Measurements from ENCODE around the gene SF3B2. TPM values are rescaled to one million over a fixed set of nuclear protein-coding genes. Genes with fewer than 3 reads are reported as not detected.
"Not testable (repeated sequence)": the region's sequence is repeated elsewhere in the genome, so short reads cannot be mapped to it uniquely, and the experiment has no call there.

The SF3B2 gene
- total RNA-seq, 4 donors from 2014 or later = 92.9 to 186 (median 124) TPM

DNA sequence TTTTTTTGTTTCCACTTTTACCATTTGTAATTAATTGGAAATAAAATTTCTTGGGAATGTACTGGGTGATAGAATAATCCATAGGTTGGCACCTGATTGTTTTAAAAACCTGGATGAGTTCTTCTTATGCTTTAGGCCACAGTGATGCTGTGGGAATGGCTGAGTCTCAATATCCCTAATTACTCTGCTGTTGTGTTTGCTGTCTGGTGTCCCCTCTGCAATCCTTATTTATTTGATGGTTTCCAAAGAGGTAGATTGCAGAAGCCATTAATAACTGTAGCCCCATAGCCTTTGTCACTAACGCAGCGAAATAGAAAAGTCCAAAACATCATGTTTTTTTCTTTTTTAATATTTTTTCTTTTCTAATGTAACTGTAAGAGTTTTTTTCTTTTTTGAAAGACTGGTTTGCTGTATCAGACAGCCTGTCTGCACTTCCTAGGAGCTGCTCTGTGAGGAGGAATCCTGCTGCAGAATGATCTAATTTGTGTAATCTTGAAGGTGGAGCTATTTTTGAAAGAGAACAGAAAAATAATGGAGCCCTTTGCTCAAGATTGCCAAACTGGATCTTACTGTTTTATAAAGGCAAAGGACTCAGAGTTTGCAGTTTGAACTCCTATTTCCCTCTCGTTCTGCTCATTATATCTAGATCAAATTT is 32.8 kb downstream of the SF3B2 start:
- Histone ChIP-seq H3K36me3 (no peaks in the 10 kb centered on the region), H3K9me3 (no peaks in the 10 kb centered on the region), H3K4me1 (peaks cover 0 to 19% of the 10 kb centered on the region in 2 donors), H3K27me3 (no peaks in the 10 kb centered on the region), H3K4me3 (no peak overlapping the region), H3K27ac (no peak overlapping the region)
- no peak for DNase-seq
- TF ChIP-seq, protein P1, sequence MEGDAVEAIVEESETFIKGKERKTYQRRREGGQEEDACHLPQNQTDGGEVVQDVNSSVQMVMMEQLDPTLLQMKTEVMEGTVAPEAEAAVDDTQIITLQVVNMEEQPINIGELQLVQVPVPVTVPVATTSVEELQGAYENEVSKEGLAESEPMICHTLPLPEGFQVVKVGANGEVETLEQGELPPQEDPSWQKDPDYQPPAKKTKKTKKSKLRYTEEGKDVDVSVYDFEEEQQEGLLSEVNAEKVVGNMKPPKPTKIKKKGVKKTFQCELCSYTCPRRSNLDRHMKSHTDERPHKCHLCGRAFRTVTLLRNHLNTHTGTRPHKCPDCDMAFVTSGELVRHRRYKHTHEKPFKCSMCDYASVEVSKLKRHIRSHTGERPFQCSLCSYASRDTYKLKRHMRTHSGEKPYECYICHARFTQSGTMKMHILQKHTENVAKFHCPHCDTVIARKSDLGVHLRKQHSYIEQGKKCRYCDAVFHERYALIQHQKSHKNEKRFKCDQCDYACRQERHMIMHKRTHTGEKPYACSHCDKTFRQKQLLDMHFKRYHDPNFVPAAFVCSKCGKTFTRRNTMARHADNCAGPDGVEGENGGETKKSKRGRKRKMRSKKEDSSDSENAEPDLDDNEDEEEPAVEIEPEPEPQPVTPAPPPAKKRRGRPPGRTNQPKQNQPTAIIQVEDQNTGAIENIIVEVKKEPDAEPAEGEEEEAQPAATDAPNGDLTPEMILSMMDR (IDR thresholded peaks at IDR 0.05 in 4 of 5, conservative IDR thresholded peaks at IDR 0.05 in 1 of 5) = no peak
- TF ChIP-seq POLR2A (IDR thresholded peaks at IDR 0.05) = no peak
- intact Hi-C loops (cut with DNase I; ENCODE audit: low total_unique reads) (no loop called here), in situ Hi-C loops (cut with MboI; ENCODE audit: low sequenced_read_pairs in 4 of 4) (no loop called here)
- ATAC-seq = no peak

DNA sequence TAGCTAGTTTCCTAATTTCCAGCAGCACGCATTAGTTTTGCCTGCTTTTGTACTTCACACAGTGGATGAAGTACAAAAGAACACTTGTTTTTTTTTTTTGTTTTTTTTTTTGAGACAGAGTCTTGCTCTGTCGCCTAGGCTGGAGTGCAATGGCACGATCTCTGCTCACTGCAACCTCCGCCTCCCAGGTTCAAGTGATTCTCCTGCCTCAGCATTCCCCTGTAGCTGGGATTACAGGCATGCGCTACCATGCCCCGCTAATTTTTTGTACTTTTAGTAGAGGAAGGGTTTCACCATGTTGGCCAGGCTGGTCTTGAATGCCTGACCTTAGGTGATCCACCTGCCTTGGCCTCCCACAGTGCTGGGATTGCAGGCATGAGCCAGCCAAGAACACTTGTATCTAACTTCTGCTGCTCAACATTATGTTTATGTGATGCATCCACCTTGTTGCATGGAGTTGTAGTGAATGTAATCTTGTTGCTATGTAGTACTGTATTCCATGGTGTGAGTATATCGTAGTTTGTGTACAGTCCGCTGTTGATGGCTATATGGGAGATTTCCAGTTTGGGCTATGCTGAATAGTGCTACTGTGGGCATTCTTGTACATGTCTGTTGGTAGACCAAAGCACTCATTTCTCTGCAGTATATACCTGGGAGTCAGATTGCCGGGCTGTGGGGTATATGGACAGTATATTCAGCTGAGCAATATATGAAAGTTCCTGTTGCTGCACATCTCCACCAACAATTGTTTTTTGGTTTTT is 35.2 kb downstream of the SF3B2 start:
- Histone ChIP-seq H3K9me3 (no peaks in the 10 kb centered on the region), H3K36me3 (no peaks in the 10 kb centered on the region), H3K4me1 (peaks cover 0 to 9% of the 10 kb centered on the region in 2 donors), H3K27me3 (no peaks in the 10 kb centered on the region), H3K4me3 (no peak overlapping the region), H3K27ac (no peak overlapping the region)
- intact Hi-C loops (cut with DNase I; ENCODE audit: low total_unique reads) = no loop called here
- no peak for TF ChIP-seq POLR2A (IDR thresholded peaks at IDR 0.05)
- TF ChIP-seq, protein P1 (IDR thresholded peaks at IDR 0.05 in 4 of 5, conservative IDR thresholded peaks at IDR 0.05 in 1 of 5) = no peak
- in situ Hi-C loops (cut with MboI; ENCODE audit: low sequenced_read_pairs in 4 of 4) = no loop called here
- ATAC-seq (no peak), DNase-seq (no peak)

GRCh38 chr11:66089067-66089466 is 36.9 kb downstream of the SF3B2 start:
- Histone ChIP-seq H3K9me3 (no peaks in the 10 kb centered on the region), H3K27me3 (no peaks in the 10 kb centered on the region), H3K27ac (no peak overlapping the region), H3K36me3 (no peaks in the 10 kb centered on the region), H3K4me3 (no peak overlapping the region), H3K4me1 (no peaks in the 10 kb centered on the region)
- in situ Hi-C loops (cut with MboI; ENCODE audit: low sequenced_read_pairs in 4 of 4) (no loop called here), intact Hi-C loops (cut with DNase I; ENCODE audit: low total_unique reads) (no loop called here)
- no peak for ATAC-seq
- TF ChIP-seq, protein P1 (IDR thresholded peaks at IDR 0.05 in 4 of 5, conservative IDR thresholded peaks at IDR 0.05 in 1 of 5) = no peak
- TF ChIP-seq POLR2A (IDR thresholded peaks at IDR 0.05) = no peak
- no peak for DNase-seq

DNA sequence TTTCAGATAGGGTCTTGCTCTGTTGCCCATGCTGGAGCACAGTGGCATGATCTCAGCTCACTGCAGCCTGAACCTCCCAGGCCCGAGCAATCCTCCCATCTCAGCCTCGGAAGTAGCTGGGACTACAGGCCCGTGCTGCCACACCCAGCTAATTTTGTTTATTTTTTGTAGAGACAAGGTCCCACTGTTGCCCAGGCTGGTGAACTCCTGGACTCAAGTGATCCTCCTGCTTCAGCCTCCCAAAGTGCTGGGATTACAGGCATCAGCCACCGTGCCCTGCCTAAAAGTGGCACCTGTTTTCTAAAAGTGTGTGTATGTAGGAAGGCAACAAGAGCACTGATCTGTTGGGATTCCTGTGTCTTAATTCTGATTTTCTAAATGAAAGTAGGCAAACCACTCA is 38.1 kb downstream of the SF3B2 start:
- no peak for TF ChIP-seq POLR2A (IDR thresholded peaks at IDR 0.05)
- TF ChIP-seq, protein P1 (IDR thresholded peaks at IDR 0.05 in 4 of 5, conservative IDR thresholded peaks at IDR 0.05 in 1 of 5) = no peak
- Histone ChIP-seq H3K27ac (no peak overlapping the region), H3K4me3 (no peak overlapping the region), H3K36me3 (no peaks in the 10 kb centered on the region), H3K4me1 (no peaks in the 10 kb centered on the region), H3K27me3 (no peaks in the 10 kb centered on the region), H3K9me3 (no peaks in the 10 kb centered on the region)
- ATAC-seq (no peak), DNase-seq (no peak)
- in situ Hi-C loops (cut with MboI; ENCODE audit: low sequenced_read_pairs in 4 of 4) (no loop called here), intact Hi-C loops (cut with DNase I; ENCODE audit: low total_unique reads) (no loop called here)

DNA sequence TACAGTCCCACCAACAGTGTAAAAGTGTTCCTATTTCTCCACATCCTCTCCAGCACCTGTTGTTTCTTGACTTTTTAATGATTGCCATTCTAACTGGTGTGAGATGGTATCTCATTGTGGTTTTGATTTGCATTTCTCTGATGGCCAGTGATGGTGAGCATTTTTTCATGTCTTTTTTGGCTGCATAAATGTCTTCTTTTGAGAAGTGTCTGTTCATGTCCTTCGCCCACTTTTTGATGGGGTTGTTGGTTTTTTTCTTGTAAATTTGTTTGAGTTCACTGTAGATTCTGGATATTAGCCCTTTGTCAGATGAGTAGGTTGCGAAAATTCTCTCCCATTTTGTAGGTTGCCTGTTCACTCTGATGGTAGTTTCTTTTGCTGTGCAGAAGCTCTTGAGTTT is 40.0 kb downstream of the SF3B2 start:
- ATAC-seq; H3K27ac ChIP-seq; H3K27me3 ChIP-seq; H3K4me3 ChIP-seq; in situ Hi-C loops (cut with MboI; ENCODE audit: low sequenced_read_pairs in 4 of 4); intact Hi-C loops (cut with DNase I; ENCODE audit: low total_unique reads); DNase-seq; H3K36me3 ChIP-seq; H3K9me3 ChIP-seq; H3K4me1 ChIP-seq: not testable (repeated sequence)

DNA sequence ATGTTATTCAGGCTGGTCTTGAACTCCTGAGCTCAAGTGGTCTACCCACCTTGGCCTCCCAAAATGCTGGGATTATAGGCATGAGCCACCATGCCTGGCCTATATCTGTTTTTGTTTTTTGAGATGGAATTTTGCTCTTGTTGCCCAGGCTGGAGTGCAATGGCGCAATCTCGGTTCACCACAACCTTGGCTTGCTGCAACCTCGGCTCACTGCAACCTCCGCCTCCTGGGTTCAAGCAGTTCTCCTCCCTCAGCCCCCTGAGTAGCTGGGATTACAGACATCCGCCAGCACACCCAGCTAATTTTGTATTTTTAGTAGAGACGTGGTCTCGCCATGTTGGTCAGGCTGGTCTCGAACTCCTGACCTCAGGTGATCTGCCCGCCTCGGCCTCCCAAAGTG is 47.6 kb downstream of the SF3B2 start:
- H3K9me3 ChIP-seq; H3K4me3 ChIP-seq; H3K27ac ChIP-seq; ATAC-seq; H3K36me3 ChIP-seq; intact Hi-C loops (cut with DNase I; ENCODE audit: low total_unique reads); in situ Hi-C loops (cut with MboI; ENCODE audit: low sequenced_read_pairs in 4 of 4); H3K27me3 ChIP-seq; DNase-seq: not testable (repeated sequence)
- peaks cover 5 to 11% of the 10 kb centered on the region in 2 donors for H3K4me1 ChIP-seq
